RWPE2 (cell line): ENCODE measurements around the gene WHRN.

Experiments used
- ATAC-seq: fragments of 200-7000 bp; cut with Tn5 transposase; 3 replicates; pipeline ENCODE4 v1.9.1; 2021; ENCODE audit warnings: low read depth
- DNase-seq: peaks from one replicate; pipeline ENCODE4 v3.0.0-alpha.2; 2020; ENCODE audit warnings: low spot score
- H3K27ac ChIP-seq: fragments of 450-650 bp; 2 replicates; pipeline ENCODE4 v1.5.1; 2017; ENCODE audit warnings: mild to moderate bottlenecking; ENCODE audit not compliant: poor library complexity, severe bottlenecking
- H3K27me3 ChIP-seq: fragments of 250-450 bp; sonication (Bioruptor Pico); 2 replicates; pipeline ENCODE4 v1.5.1; 2021; ENCODE audit warnings: mild to moderate bottlenecking, moderate library complexity; ENCODE audit not compliant: insufficient read depth, poor library complexity, severe bottlenecking
- H3K36me3 ChIP-seq: fragments of 250-450 bp; sonication (Bioruptor Pico); 2 replicates; pipeline ENCODE4 v1.5.1; 2020; ENCODE audit warnings: low read depth, mild to moderate bottlenecking, moderate library complexity
- H3K4me1 ChIP-seq: fragments of 250-450 bp; sonication (Bioruptor Pico); 2 replicates; pipeline ENCODE4 v1.5.1; 2021; ENCODE audit warnings: mild to moderate bottlenecking, moderate library complexity; ENCODE audit not compliant: insufficient read depth, poor library complexity, severe bottlenecking
- H3K4me3 ChIP-seq: fragments of 250-450 bp; sonication (Bioruptor Pico); 2 replicates; pipeline ENCODE4 v1.5.1; 2021; ENCODE audit warnings: mild to moderate bottlenecking, moderate library complexity; ENCODE audit not compliant: severe bottlenecking
- H3K9me3 ChIP-seq: fragments of 250-450 bp; sonication (Bioruptor Pico); 2 replicates; pipeline ENCODE4 v1.5.1; 2021; ENCODE audit warnings: mild to moderate bottlenecking, moderate library complexity; ENCODE audit not compliant: severe bottlenecking
- CTCF ChIP-seq: fragments of 450-650 bp; IDR thresholded peaks from one replicate; pipeline ENCODE4 v1.5.1; 2017; ENCODE audit warnings: mild to moderate bottlenecking, moderate library complexity; ENCODE audit not compliant: poor library complexity, severe bottlenecking

Gene WHRN

DNA sequence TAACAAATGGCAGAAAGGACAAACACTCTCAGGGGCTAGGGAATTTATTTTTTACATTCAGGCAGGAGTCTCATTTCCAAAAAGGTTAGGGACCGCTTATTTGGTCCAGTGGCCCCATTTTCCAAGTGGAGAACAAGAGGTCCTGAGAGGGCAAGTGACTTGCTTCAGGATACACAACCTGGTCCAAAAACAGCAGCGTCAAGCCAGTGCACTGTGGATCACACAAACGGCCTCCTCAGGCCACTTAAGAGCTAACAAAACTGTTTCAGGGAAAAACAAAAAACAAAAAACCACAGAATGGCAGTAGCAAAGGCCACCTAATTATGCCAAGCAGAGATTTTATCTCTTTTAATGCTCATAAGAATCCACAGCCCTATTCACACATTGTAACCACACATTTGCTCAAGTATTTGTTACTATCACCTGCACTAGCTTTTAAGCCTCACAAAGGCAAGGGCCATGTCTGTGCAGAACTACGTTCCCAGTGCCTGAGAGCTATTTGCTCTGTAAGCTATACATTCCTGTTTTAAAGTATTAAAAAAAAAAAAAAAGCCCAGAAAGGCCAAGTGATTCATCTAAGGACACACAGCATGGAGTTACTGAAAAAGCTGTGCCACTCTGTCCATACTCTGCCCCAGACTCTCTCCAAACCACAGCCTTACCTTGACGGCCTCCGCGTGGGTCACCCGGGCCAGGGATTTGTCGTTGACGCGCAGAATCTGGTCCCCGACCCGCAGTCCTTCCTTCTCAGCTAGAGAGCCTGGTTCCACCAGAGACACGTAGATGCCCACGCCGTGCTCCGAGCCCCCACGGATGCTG lies 1.5 kb downstream of the WHRN start:
- H3K27ac ChIP-seq = no peak overlapping the region

DNA sequence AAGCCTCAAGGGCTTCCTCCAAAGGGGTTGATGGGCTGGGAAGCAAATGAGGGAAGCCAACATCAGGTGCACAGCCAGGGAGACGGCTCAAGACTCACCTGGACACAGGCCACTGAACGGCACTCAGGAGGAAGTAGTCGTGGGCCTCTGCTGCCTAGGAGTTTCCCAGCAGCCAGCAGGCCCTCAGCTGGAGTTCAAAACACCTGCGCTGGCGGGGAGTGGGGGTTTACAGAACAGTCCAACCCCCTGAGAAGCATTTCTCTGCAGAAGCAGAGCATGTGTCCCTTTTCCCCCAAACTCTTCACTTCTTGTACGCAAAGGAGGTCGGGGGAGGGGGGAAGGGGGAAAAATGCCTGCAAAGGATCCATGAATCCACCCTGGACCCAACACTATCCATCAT lies 2.3 kb downstream of the WHRN start:
- no peak for TF ChIP-seq CTCF
- Histone ChIP-seq H3K4me3 (no peak overlapping the region), H3K9me3 (no peaks in the 10 kb centered on the region), H3K27me3 (no peaks in the 10 kb centered on the region), H3K36me3 (no peaks in the 10 kb centered on the region), H3K27ac (no peak overlapping the region), H3K4me1 (peaks cover 4% of the 10 kb centered on the region)
- ATAC-seq = no peak
- no peak for DNase-seq

More for the DNA sequence above, 1.5 kb downstream of the WHRN start:
- no peak for DNase-seq
- no peak for TF ChIP-seq CTCF
- peak overlapping the region; percentile 50 for H3K4me3 ChIP-seq
- H3K9me3 ChIP-seq = no peaks in the 10 kb centered on the region
- ATAC-seq = no peak
- H3K4me1 ChIP-seq = peaks cover 4% of the 10 kb centered on the region
- no peaks in the 10 kb centered on the region for H3K36me3 ChIP-seq
- H3K27me3 ChIP-seq = no peaks in the 10 kb centered on the region

DNA sequence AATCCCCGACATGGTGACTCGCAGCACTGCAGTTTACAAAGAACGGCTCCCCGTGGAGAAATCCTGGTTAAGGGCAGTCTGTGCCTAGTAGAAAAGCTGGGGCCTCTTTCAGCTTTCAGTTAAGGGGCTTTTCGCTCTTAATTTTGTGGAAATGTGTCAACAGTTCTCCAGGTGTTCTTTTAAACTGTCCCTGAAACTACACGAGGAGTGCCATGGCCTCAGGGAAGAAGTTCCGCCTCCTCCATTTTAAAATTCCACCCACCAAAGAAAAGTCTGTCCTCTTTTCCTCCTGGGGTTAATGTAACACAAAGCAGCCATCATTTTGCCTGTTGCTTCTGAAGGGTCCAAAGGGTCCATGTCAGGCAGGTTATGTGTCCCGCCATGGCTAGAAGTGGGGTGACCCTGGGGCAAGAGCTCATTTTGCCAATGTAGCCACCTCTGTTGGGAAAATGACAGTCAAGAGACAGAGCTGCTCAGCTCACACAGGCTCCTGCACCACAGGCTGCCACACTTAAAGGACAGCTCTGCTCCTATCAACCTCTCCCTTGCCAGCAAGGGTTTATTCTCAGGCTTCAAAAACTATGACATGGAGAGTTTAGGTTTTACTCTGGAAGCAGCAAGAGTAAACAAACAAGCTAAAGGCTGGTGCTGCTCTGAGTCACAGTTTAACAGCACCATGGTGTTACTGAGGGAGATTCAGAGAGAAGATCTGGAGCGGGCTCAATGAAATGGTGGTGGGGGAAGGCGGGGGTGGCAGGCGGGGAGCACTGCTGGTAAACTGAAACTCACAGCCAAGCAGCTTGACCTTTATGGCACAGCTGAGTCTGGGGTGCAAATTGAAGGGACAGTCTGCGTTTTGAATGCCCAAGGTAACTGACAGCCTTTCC lies 3.2 kb downstream of the WHRN start:
- no peaks in the 10 kb centered on the region for H3K27me3 ChIP-seq
- no peaks in the 10 kb centered on the region for H3K36me3 ChIP-seq
- TF ChIP-seq CTCF = no peak
- DNase-seq = no peak
- H3K9me3 ChIP-seq = no peaks in the 10 kb centered on the region
- H3K4me3 ChIP-seq = no peak overlapping the region
- H3K27ac ChIP-seq = no peak overlapping the region
- ATAC-seq = peak; percentile 22; the same call in 1 of the 3 replicates
- H3K4me1 ChIP-seq = peaks cover 4% of the 10 kb centered on the region

DNA sequence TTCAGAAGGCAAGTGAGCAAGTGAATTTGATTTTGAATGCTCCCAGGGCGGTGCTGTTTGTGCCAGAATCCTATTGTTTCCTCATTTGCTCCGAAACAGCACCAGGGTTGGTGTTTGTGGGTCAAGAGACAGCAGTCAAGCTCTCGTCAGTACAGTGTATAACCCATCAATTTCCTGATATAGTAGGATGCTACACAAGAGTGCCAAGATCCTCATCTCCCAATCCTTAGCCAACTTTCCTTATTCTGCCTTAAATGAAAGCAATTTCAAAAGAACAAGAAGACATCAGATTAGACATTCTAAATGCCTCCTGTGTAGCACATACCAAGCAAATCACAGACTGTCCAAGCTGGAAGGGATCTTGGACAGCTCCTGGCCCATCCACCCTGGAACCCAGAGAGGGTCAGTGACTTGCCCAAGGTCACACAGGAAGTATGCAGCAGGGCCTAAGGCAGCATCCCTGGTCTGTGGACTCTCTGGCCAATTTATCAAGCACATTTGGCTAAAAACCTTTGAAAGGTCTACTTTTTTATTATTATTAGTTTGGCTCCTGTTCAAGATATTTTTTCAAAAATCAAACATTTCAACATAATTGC lies 4.5 kb downstream of the WHRN start:
- Histone ChIP-seq H3K36me3 (no peaks in the 10 kb centered on the region), H3K4me3 (no peak overlapping the region), H3K4me1 (peaks cover 4% of the 10 kb centered on the region), H3K27ac (no peak overlapping the region), H3K27me3 (no peaks in the 10 kb centered on the region), H3K9me3 (no peaks in the 10 kb centered on the region)
- DNase-seq = no peak
- TF ChIP-seq CTCF = no peak
- ATAC-seq = no peak
